Liver (tissue), 9 donors: ENCODE measurements around the gene PROSER3. TPM values are rescaled to one million over a fixed set of nuclear protein-coding genes. Genes with fewer than 3 reads are reported as not detected.

Source experiments
- DNase-seq: peaks from one replicate; pipeline ENCODE4 v3.0.0-alpha.2; 2017; ENCODE audit warnings: low spot score
- H3K27ac ChIP-seq, 2 donors: one replicate each; pipeline ENCODE4 v1.7.0; 2013; ENCODE audit warnings: inconsistent platforms in 2 of 2, low read length in 2 of 2, control low read depth in 1 of 2, low read depth in 1 of 2, mild to moderate bottlenecking in 1 of 2
- H3K27me3 ChIP-seq, 4 donors: one replicate each; pipeline versions ENCODE4 v1.6.1 to v1.7.0; 2013; ENCODE audit warnings: low read length in 3 of 4, inconsistent platforms in 1 of 4, mild to moderate bottlenecking in 1 of 4, moderate library complexity in 1 of 4; ENCODE audit not compliant: control insufficient read depth in 4 of 4, insufficient read depth in 4 of 4
- H3K36me3 ChIP-seq, 4 donors: one replicate each; pipeline versions ENCODE4 v1.6.1 to v1.7.0; 2013; ENCODE audit warnings: low read length in 3 of 4, mild to moderate bottlenecking in 3 of 4, low read depth in 1 of 4, moderate library complexity in 1 of 4; ENCODE audit not compliant: control insufficient read depth in 4 of 4, insufficient read depth in 3 of 4
- H3K4me1 ChIP-seq, 4 donors: one replicate each; pipeline versions ENCODE4 v1.6.1 to v1.7.0; 2013; ENCODE audit warnings: low read length in 3 of 4, mild to moderate bottlenecking in 3 of 4, moderate library complexity in 1 of 4; ENCODE audit not compliant: control insufficient read depth in 4 of 4, insufficient read depth in 4 of 4
- H3K4me3 ChIP-seq, 3 donors: one replicate each; pipeline versions ENCODE4 v1.6.1 to v1.7.0; 2013; ENCODE audit warnings: low read length in 3 of 3, control low read depth in 1 of 3, low read depth in 1 of 3, mild to moderate bottlenecking in 1 of 3
- H3K9ac ChIP-seq, 2 donors: one replicate each; pipeline ENCODE4 v1.7.0; 2013; ENCODE audit warnings: low read length in 2 of 2, mild to moderate bottlenecking in 2 of 2, moderate library complexity in 2 of 2, control low read depth in 1 of 2, low read depth in 1 of 2
- H3K9me3 ChIP-seq, 4 donors: one replicate each; pipeline versions ENCODE4 v1.6.1 to v1.7.0; 2013; ENCODE audit warnings: low read length in 3 of 4; ENCODE audit not compliant: control insufficient read depth in 4 of 4
- EGR1 ChIP-seq, 2 donors: IDR thresholded peaks; 2 replicates each; pipeline ENCODE4 v1.6.1; 2016 to 2018; ENCODE audit warnings: antibody characterized with exemption in 2 of 2, low read depth in 2 of 2
- FOXA1 ChIP-seq: IDR thresholded peaks from 2 replicates; pipeline ENCODE4 v1.6.1; 2016; ENCODE audit warnings: antibody characterized with exemption
- FOXA2 ChIP-seq: IDR thresholded peaks from 2 replicates; pipeline ENCODE4 v1.6.1; 2016; ENCODE audit warnings: antibody characterized with exemption
- GABPA ChIP-seq, 2 donors: IDR thresholded peaks in 1 of 2; conservative IDR thresholded peaks in 1 of 2; 2 replicates each; pipeline ENCODE4 v1.6.1; 2016; ENCODE audit warnings: antibody characterized with exemption in 2 of 2, mild to moderate bottlenecking in 1 of 2, moderate library complexity in 1 of 2
- HNF4A ChIP-seq, 2 donors: conservative IDR thresholded peaks; 2 replicates each; pipeline ENCODE4 v1.6.1; 2016; ENCODE audit warnings: antibody characterized with exemption in 2 of 2, mild to moderate bottlenecking in 2 of 2
- HNF4G ChIP-seq: IDR thresholded peaks from 2 replicates; pipeline ENCODE4 v1.6.1; 2016; ENCODE audit warnings: antibody characterized with exemption
- JUND ChIP-seq, 2 donors: IDR thresholded peaks; 2 replicates each; pipeline ENCODE4 v1.6.1; 2016; ENCODE audit warnings: antibody characterized with exemption in 2 of 2
- MAX ChIP-seq: IDR thresholded peaks from 2 replicates; pipeline ENCODE4 v1.6.1; 2016; ENCODE audit warnings: antibody characterized with exemption
- NR2F2 ChIP-seq: IDR thresholded peaks from 2 replicates; pipeline ENCODE4 v1.6.1; 2016; ENCODE audit warnings: antibody characterized with exemption
- RAD21 ChIP-seq, 2 donors: IDR thresholded peaks; 2 replicates each; pipeline ENCODE4 v1.6.1; 2016; ENCODE audit warnings: antibody characterized with exemption in 2 of 2, mild to moderate bottlenecking in 2 of 2
- RXRA ChIP-seq, 2 donors: IDR thresholded peaks; 2 replicates each; pipeline ENCODE4 v1.6.1; 2017 to 2018; ENCODE audit warnings: antibody characterized with exemption in 2 of 2, mild to moderate bottlenecking in 1 of 2
- SP1 ChIP-seq: IDR thresholded peaks from 2 replicates; pipeline ENCODE4 v1.6.1; 2018; ENCODE audit warnings: antibody characterized with exemption, mild to moderate bottlenecking
- TAF1 ChIP-seq: conservative IDR thresholded peaks from 2 replicates; pipeline ENCODE4 v1.6.1; 2016; ENCODE audit warnings: antibody characterized with exemption, mild to moderate bottlenecking
- YY1 ChIP-seq: IDR thresholded peaks from 2 replicates; pipeline ENCODE4 v1.6.1; 2016; ENCODE audit warnings: antibody characterized with exemption, mild to moderate bottlenecking
- WGBS: extraction: QIAGEN DNeasy Blood & Tissue Kit; methylation state at CpG from one replicate; pipeline ENCODE4 v1.1.7; 2013; 5-methylcytosine and 5-hydroxymethylcytosine counted together
- polyA plus RNA-seq, 2 donors: library from polyadenylated mRNA; stranded (reverse) in 1 of 2; unstranded in 1 of 2; fragments of 200-250 nt in 1 of 2; fragments of >200 nt in 1 of 2; fragmentation: Nextera tagmentation in 1 of 2; extraction: Ambion mirVana in 1 of 2; gene quantifications; one replicate each; pipeline versions ENCODE4 v1.2.1 to v1.2.3, GENCODE V29; 2013 to 2015
- total RNA-seq, 2 donors: library from RNA; depleted of rRNA; stranded (reverse); fragments of >200 nt; gene quantifications; one replicate each; pipeline ENCODE4 v1.2.3, GENCODE V29; 2014
- TF ChIP-seq, protein P1 (sequence below): IDR thresholded peaks from 2 replicates; pipeline ENCODE4 v1.6.1; 2016; ENCODE audit warnings: antibody characterized with exemption
- TF ChIP-seq, protein P2 (sequence below): fragments of 150-350 bp; IDR thresholded peaks from 2 replicates; pipeline ENCODE4 v1.5.1; 2017; ENCODE audit warnings: improper control_type of control experiment, low read depth, low read length; ENCODE audit not compliant: missing input control
- TF ChIP-seq, protein P3 (sequence below): IDR thresholded peaks from 2 replicates; pipeline ENCODE4 v1.6.1; 2016; ENCODE audit warnings: antibody characterized with exemption, mild to moderate bottlenecking
- TF ChIP-seq, protein P4 (sequence below): IDR thresholded peaks from 2 replicates; pipeline ENCODE4 v1.6.1; 2016; ENCODE audit warnings: antibody characterized with exemption
- donor health status: healthy.
- donor health status: healthy.
- donor health status: healthy.
- donor health status: healthy.
- donor health status: healthy.

PROSER3 gene
- total and polyA plus RNA-seq, 4 donors: 2.1 to 4.5 (median 2.7) TPM

GRCh38 chr19:35775298-35776101 lies 17.5 kb downstream of the PROSER3 start, which contains the start of gene ARHGAP33:
Gene ARHGAP33 (plus strand): TSS chr19:35775564. CDS start chr19:35775659, 95 bp downstream.
- Histone ChIP-seq H3K9me3 (no peaks in the 10 kb centered on the region), H3K4me3 (peak within 1 kb of the TSS in 2 of 3 donors; percentile 71 to 85), H3K27me3 (no peaks in the 10 kb centered on the region), H3K36me3 (no peaks in the 10 kb centered on the region), H3K27ac (no peak within 1 kb of the TSS), H3K4me1 (peaks cover 0 to 5% (median 4%) of the 10 kb centered on the region in 4 donors), H3K9ac (no peak within 1 kb of the TSS)
- DNase-seq: peak; percentile 99
- no peak for TF ChIP-seq MAX
- TF ChIP-seq SP1: peak; percentile 69
- no peak for TF ChIP-seq RXRA (IDR thresholded peaks at IDR 0.05)
- TF ChIP-seq HNF4G: no peak
- TF ChIP-seq FOXA2: no peak
- peak in 1 of 2 donors; percentile 25 for TF ChIP-seq RAD21 (IDR thresholded peaks at IDR 0.05)
- no peak for TF ChIP-seq JUND (IDR thresholded peaks at IDR 0.05)
- TF ChIP-seq, protein P1, sequence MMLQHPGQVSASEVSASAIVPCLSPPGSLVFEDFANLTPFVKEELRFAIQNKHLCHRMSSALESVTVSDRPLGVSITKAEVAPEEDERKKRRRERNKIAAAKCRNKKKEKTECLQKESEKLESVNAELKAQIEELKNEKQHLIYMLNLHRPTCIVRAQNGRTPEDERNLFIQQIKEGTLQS: no peak
- WGBS: 3% methylated on average over 82 of the region's 82 CpGs

- no peak for DNase-seq
- no peaks in the 10 kb centered on the region for H3K27me3 ChIP-seq
- no peak for TF ChIP-seq FOXA2
- TF ChIP-seq SP1: no peak
- TF ChIP-seq, protein P2, sequence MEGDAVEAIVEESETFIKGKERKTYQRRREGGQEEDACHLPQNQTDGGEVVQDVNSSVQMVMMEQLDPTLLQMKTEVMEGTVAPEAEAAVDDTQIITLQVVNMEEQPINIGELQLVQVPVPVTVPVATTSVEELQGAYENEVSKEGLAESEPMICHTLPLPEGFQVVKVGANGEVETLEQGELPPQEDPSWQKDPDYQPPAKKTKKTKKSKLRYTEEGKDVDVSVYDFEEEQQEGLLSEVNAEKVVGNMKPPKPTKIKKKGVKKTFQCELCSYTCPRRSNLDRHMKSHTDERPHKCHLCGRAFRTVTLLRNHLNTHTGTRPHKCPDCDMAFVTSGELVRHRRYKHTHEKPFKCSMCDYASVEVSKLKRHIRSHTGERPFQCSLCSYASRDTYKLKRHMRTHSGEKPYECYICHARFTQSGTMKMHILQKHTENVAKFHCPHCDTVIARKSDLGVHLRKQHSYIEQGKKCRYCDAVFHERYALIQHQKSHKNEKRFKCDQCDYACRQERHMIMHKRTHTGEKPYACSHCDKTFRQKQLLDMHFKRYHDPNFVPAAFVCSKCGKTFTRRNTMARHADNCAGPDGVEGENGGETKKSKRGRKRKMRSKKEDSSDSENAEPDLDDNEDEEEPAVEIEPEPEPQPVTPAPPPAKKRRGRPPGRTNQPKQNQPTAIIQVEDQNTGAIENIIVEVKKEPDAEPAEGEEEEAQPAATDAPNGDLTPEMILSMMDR: no peak
- TF ChIP-seq NR2F2: no peak
- TF ChIP-seq MAX: no peak
- no peak for TF ChIP-seq GABPA (IDR thresholded peaks at IDR 0.05 in 1 of 2, conservative IDR thresholded peaks at IDR 0.05 in 1 of 2)
- no peak for TF ChIP-seq FOXA1
- no peak for TF ChIP-seq HNF4G
- TF ChIP-seq, protein P3, sequence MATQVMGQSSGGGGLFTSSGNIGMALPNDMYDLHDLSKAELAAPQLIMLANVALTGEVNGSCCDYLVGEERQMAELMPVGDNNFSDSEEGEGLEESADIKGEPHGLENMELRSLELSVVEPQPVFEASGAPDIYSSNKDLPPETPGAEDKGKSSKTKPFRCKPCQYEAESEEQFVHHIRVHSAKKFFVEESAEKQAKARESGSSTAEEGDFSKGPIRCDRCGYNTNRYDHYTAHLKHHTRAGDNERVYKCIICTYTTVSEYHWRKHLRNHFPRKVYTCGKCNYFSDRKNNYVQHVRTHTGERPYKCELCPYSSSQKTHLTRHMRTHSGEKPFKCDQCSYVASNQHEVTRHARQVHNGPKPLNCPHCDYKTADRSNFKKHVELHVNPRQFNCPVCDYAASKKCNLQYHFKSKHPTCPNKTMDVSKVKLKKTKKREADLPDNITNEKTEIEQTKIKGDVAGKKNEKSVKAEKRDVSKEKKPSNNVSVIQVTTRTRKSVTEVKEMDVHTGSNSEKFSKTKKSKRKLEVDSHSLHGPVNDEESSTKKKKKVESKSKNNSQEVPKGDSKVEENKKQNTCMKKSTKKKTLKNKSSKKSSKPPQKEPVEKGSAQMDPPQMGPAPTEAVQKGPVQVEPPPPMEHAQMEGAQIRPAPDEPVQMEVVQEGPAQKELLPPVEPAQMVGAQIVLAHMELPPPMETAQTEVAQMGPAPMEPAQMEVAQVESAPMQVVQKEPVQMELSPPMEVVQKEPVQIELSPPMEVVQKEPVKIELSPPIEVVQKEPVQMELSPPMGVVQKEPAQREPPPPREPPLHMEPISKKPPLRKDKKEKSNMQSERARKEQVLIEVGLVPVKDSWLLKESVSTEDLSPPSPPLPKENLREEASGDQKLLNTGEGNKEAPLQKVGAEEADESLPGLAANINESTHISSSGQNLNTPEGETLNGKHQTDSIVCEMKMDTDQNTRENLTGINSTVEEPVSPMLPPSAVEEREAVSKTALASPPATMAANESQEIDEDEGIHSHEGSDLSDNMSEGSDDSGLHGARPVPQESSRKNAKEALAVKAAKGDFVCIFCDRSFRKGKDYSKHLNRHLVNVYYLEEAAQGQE: no peak
- TF ChIP-seq, protein P1: no peak
- TF ChIP-seq JUND (IDR thresholded peaks at IDR 0.05): no peak
- TF ChIP-seq HNF4A (conservative IDR thresholded peaks at IDR 0.05): no peak
- no peak for TF ChIP-seq RXRA (IDR thresholded peaks at IDR 0.05)
- TF ChIP-seq YY1: no peak
- TF ChIP-seq EGR1 (IDR thresholded peaks at IDR 0.05; ENCODE audit: low read depth in 2 of 2): no peak
- TF ChIP-seq, protein P4, sequence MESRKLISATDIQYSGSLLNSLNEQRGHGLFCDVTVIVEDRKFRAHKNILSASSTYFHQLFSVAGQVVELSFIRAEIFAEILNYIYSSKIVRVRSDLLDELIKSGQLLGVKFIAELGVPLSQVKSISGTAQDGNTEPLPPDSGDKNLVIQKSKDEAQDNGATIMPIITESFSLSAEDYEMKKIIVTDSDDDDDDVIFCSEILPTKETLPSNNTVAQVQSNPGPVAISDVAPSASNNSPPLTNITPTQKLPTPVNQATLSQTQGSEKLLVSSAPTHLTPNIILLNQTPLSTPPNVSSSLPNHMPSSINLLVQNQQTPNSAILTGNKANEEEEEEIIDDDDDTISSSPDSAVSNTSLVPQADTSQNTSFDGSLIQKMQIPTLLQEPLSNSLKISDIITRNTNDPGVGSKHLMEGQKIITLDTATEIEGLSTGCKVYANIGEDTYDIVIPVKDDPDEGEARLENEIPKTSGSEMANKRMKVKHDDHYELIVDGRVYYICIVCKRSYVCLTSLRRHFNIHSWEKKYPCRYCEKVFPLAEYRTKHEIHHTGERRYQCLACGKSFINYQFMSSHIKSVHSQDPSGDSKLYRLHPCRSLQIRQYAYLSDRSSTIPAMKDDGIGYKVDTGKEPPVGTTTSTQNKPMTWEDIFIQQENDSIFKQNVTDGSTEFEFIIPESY: no peak
- no peak for TF ChIP-seq TAF1
- no peak for TF ChIP-seq RAD21 (IDR thresholded peaks at IDR 0.05)
- peaks cover 0 to 1% (median 0%) of the 10 kb centered on the region in 4 donors for H3K36me3 ChIP-seq
- no peak overlapping the region for H3K27ac ChIP-seq
- H3K9me3 ChIP-seq: no peaks in the 10 kb centered on the region
- peak overlapping the region in 1 of 3 donors; percentile 85 for H3K4me3 ChIP-seq
- H3K9ac ChIP-seq: no peak overlapping the region
- peaks cover 0 to 5% (median 4%) of the 10 kb centered on the region in 4 donors for H3K4me1 ChIP-seq
- WGBS: 78% methylated on average over 13 of the region's 13 CpGs
Measured at GRCh38 chr19:35776102-35776788, 18.3 kb downstream of the PROSER3 start.
